ENCODE data around the gene DACT2.
"Not testable (repeated sequence)": the region's sequence is repeated elsewhere in the genome, so short reads cannot be mapped to it uniquely, and the experiment has no call there.

The DACT2 gene

GRCh38 chr6:168319279-168320111 is at the start of gene DACT2:
TSS of gene DACT2 (minus strand) at chr6:168319777. CDS start at chr6:168319633, 144 bp downstream.
- no peak for DNase-seq

- DNase-seq, result no peak
Observed at GRCh38 chr6:168368936-168369335, 49.4 kb upstream of the DACT2 start.

- DNase-seq, result no peak
Observed at GRCh38 chr6:168368066-168368820, 48.7 kb upstream of the DACT2 start.

- DNase-seq, result no peak
Observed at GRCh38 chr6:168367285-168367751, 47.7 kb upstream of the DACT2 start.

- no peak for DNase-seq
Observed at GRCh38 chr6:168366473-168366872, 46.9 kb upstream of the DACT2 start.

- no peak for DNase-seq
Observed at GRCh38 chr6:168365422-168366165, 46.0 kb upstream of the DACT2 start.

- DNase-seq, result no peak
Observed at GRCh38 chr6:168364793-168365421, 45.3 kb upstream of the DACT2 start.

GRCh38 chr6:168363811-168364792 is 44.5 kb upstream of the DACT2 start:
- no peak for DNase-seq

- no peak for DNase-seq
Observed at GRCh38 chr6:168363302-168363701, 43.7 kb upstream of the DACT2 start.

- DNase-seq, result no peak
Observed at GRCh38 chr6:168362276-168362990, 42.9 kb upstream of the DACT2 start.

GRCh38 chr6:168361766-168362165 is 42.2 kb upstream of the DACT2 start:
- no peak for DNase-seq

- DNase-seq, result no peak
Observed at GRCh38 chr6:168359794-168360193, 40.2 kb upstream of the DACT2 start.

- DNase-seq, result no peak
Observed at GRCh38 chr6:168358842-168359420, 39.4 kb upstream of the DACT2 start.

GRCh38 chr6:168356872-168357271 is 37.3 kb upstream of the DACT2 start:
- not testable (repeated sequence) for DNase-seq

- DNase-seq, result no peak
Observed at GRCh38 chr6:168355716-168356522, 36.3 kb upstream of the DACT2 start.

GRCh38 chr6:168354338-168354737 is 34.8 kb upstream of the DACT2 start:
- no peak for DNase-seq

- no peak for DNase-seq
Observed at GRCh38 chr6:168353041-168353440, 33.5 kb upstream of the DACT2 start.

- no peak for DNase-seq
Observed at GRCh38 chr6:168352096-168352495, 32.5 kb upstream of the DACT2 start.

GRCh38 chr6:168349718-168350210 is 30.2 kb upstream of the DACT2 start:
- no peak for DNase-seq

Data from AML-193 (cell line).